ENCODE data around the gene CXCL16.
"Not testable (repeated sequence)": the region's sequence is repeated elsewhere in the genome, so short reads cannot be mapped to it uniquely, and the experiment has no call there.

The CXCL16 gene

GRCh38 chr17:4719684-4720221 lies 20.0 kb downstream of the CXCL16 start:
- no peak for DNase-seq

GRCh38 chr17:4719146-4719545 lies 20.6 kb downstream of the CXCL16 start:
- DNase-seq = no peak

GRCh38 chr17:4718276-4718675 lies 21.5 kb downstream of the CXCL16 start:
- no peak for DNase-seq

- DNase-seq = no peak
Observed at GRCh38 chr17:4717791-4718190, 21.9 kb downstream of the CXCL16 start.

- no peak for DNase-seq
Observed at GRCh38 chr17:4716081-4716480, 23.6 kb downstream of the CXCL16 start.

- no peak for DNase-seq
Observed at GRCh38 chr17:4715063-4715744, 24.5 kb downstream of the CXCL16 start.

GRCh38 chr17:4714340-4715062 lies 25.2 kb downstream of the CXCL16 start:
- not testable (repeated sequence) for DNase-seq

GRCh38 chr17:4712526-4712925 lies 27.2 kb downstream of the CXCL16 start:
- DNase-seq = no peak

- DNase-seq = no peak
Observed at GRCh38 chr17:4711661-4712181, 28.0 kb downstream of the CXCL16 start.

GRCh38 chr17:4710693-4711634 lies 28.8 kb downstream of the CXCL16 start:
- no peak for DNase-seq

GRCh38 chr17:4709794-4710692 lies 29.7 kb downstream of the CXCL16 start, which contains the start of gene ARRB2:
ARRB2 (plus strand) TSS chr17:4710632; CDS start chr17:4710722, 90 bp downstream.
- DNase-seq = peak; percentile 88

- no peak for DNase-seq
Observed at GRCh38 chr17:4708436-4708835, 31.3 kb downstream of the CXCL16 start.

- DNase-seq = no peak
Observed at GRCh38 chr17:4706121-4706520, 33.6 kb downstream of the CXCL16 start.

- no peak for DNase-seq
Observed at GRCh38 chr17:4704991-4705390, 34.7 kb downstream of the CXCL16 start.

GRCh38 chr17:4704574-4704907 lies 35.2 kb downstream of the CXCL16 start:
- not testable (repeated sequence) for DNase-seq

- no peak for DNase-seq
Observed at GRCh38 chr17:4703330-4703691, 36.4 kb downstream of the CXCL16 start.

GRCh38 chr17:4701116-4701515 lies 38.6 kb downstream of the CXCL16 start:
- DNase-seq = no peak

GRCh38 chr17:4699401-4700056 lies 40.2 kb downstream of the CXCL16 start:
- DNase-seq = not testable (repeated sequence)

GRCh38 chr17:4696437-4696805 lies 43.3 kb downstream of the CXCL16 start:
- no peak for DNase-seq

GRCh38 chr17:4693416-4693815 lies 46.3 kb downstream of the CXCL16 start:
- no peak for DNase-seq

GRCh38 chr17:4691686-4692085 lies 48.0 kb downstream of the CXCL16 start:
- no peak for DNase-seq

All from NCI-H2107 (cell line).